ENCODE results near the gene ZSWIM1. TPM values are rescaled to one million over a fixed set of nuclear protein-coding genes. Genes with fewer than 3 reads are reported as not detected.

Gene ZSWIM1
- total and polyA plus RNA-seq, 2 of the 13 experiments (the other 11 are each of a cell fraction or from before 2014, with no cell fraction given) = 9.5 to 11.7 TPM

- TF ChIP-seq, protein P1, sequence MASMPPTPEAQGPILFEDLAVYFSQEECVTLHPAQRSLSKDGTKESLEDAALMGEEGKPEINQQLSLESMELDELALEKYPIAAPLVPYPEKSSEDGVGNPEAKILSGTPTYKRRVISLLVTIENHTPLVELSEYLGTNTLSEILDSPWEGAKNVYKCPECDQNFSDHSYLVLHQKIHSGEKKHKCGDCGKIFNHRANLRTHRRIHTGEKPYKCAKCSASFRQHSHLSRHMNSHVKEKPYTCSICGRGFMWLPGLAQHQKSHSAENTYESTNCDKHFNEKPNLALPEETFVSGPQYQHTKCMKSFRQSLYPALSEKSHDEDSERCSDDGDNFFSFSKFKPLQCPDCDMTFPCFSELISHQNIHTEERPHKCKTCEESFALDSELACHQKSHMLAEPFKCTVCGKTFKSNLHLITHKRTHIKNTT (CRISPR knock-in tag; IDR thresholded peaks at IDR 0.05) = no peak
- TF ChIP-seq TRIM24 (CRISPR knock-in tag; IDR thresholded peaks at IDR 0.05) = peak; percentile 87
- peak; percentile 99 for TF ChIP-seq ZNF781 (CRISPR knock-in tag; IDR thresholded peaks at IDR 0.05; ENCODE audit: borderline replicate concordance, not compliant biosample characterization)
- peak; percentile 88; the same call in 1 of the 2 replicates for TF ChIP-seq MTF1 (CRISPR knock-in tag; IDR thresholded peaks at IDR 0.05)
- TF ChIP-seq ZNF331 (CRISPR knock-in tag; IDR thresholded peaks at IDR 0.05) = peak; percentile 98
- TF ChIP-seq HNRNPLL (IDR thresholded peaks at IDR 0.05; ENCODE audit: low read depth, low read length, poor library complexity, severe bottlenecking) = peak; percentile 76
- TF ChIP-seq CREM (IDR thresholded peaks at IDR 0.05) = peak; percentile 88
- TF ChIP-seq CREM (CRISPR knock-in tag; IDR thresholded peaks at IDR 0.05) = no peak
- TF ChIP-seq TOPORS (CRISPR knock-in tag; IDR thresholded peaks at IDR 0.05) = peak; percentile 99
- TF ChIP-seq ZFP41 (CRISPR knock-in tag; IDR thresholded peaks at IDR 0.05; ENCODE audit: borderline replicate concordance) = peak; percentile 93; the same call in 1 of the 2 replicates
- peak; percentile 100 for TF ChIP-seq YEATS2 (CRISPR knock-in tag; IDR thresholded peaks at IDR 0.05; ENCODE audit: borderline replicate concordance)
- TF ChIP-seq, protein P2, sequence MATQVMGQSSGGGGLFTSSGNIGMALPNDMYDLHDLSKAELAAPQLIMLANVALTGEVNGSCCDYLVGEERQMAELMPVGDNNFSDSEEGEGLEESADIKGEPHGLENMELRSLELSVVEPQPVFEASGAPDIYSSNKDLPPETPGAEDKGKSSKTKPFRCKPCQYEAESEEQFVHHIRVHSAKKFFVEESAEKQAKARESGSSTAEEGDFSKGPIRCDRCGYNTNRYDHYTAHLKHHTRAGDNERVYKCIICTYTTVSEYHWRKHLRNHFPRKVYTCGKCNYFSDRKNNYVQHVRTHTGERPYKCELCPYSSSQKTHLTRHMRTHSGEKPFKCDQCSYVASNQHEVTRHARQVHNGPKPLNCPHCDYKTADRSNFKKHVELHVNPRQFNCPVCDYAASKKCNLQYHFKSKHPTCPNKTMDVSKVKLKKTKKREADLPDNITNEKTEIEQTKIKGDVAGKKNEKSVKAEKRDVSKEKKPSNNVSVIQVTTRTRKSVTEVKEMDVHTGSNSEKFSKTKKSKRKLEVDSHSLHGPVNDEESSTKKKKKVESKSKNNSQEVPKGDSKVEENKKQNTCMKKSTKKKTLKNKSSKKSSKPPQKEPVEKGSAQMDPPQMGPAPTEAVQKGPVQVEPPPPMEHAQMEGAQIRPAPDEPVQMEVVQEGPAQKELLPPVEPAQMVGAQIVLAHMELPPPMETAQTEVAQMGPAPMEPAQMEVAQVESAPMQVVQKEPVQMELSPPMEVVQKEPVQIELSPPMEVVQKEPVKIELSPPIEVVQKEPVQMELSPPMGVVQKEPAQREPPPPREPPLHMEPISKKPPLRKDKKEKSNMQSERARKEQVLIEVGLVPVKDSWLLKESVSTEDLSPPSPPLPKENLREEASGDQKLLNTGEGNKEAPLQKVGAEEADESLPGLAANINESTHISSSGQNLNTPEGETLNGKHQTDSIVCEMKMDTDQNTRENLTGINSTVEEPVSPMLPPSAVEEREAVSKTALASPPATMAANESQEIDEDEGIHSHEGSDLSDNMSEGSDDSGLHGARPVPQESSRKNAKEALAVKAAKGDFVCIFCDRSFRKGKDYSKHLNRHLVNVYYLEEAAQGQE (IDR thresholded peaks at IDR 0.05; ENCODE audit: borderline replicate concordance in 1 of 2, low read depth in 1 of 2, low read length in 2 of 2) = peak in 1 of 2 experiments; percentile 80; a peak in 2 of 4 replicates
- peak; percentile 96; the same call in 1 of the 2 replicates for TF ChIP-seq ZNF672 (CRISPR knock-in tag; IDR thresholded peaks at IDR 0.05)
- TF ChIP-seq BCL6 (CRISPR knock-in tag; IDR thresholded peaks at IDR 0.05) = peak; percentile 97
- peak; percentile 100 for TF ChIP-seq ZNF44 (CRISPR knock-in tag; IDR thresholded peaks at IDR 0.05)
- TF ChIP-seq ZC3H13 (CRISPR knock-in tag; IDR thresholded peaks at IDR 0.05) = peak; percentile 100
- TF ChIP-seq, protein P3, sequence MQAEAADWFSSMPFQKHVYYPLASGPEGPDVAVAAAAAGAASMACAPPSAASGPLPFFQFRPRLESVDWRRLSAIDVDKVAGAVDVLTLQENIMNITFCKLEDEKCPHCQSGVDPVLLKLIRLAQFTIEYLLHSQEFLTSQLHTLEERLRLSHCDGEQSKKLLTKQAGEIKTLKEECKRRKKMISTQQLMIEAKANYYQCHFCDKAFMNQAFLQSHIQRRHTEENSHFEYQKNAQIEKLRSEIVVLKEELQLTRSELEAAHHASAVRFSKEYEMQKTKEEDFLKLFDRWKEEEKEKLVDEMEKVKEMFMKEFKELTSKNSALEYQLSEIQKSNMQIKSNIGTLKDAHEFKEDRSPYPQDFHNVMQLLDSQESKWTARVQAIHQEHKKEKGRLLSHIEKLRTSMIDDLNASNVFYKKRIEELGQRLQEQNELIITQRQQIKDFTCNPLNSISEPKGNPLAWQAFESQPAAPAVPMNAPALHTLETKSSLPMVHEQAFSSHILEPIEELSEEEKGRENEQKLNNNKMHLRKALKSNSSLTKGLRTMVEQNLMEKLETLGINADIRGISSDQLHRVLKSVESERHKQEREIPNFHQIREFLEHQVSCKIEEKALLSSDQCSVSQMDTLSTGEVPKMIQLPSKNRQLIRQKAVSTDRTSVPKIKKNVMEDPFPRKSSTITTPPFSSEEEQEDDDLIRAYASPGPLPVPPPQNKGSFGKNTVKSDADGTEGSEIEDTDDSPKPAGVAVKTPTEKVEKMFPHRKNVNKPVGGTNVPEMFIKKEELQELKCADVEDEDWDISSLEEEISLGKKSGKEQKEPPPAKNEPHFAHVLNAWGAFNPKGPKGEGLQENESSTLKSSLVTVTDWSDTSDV (CRISPR knock-in tag; IDR thresholded peaks at IDR 0.05) = peak; percentile 93
- TF ChIP-seq SIX1 (CRISPR knock-in tag; IDR thresholded peaks at IDR 0.05; ENCODE audit: borderline replicate concordance) = peak; percentile 87; the same call in 1 of the 2 replicates
- no peak for TF ChIP-seq ATRX (CRISPR knock-in tag; IDR thresholded peaks at IDR 0.05; ENCODE audit: borderline replicate concordance)
Observed at GRCh38 chr20:45890985-45891983, 10.3 kb downstream of the ZSWIM1 start, which contains the start of the genes CTSA and NEURL2 (continued).
